HG03045 (cell line): ENCODE results near the gene ZNF628.

Experiments
- ATAC-seq: cut with Tn5 transposase; IDR thresholded peaks from one replicate; pipeline ENCODE4 v1.9.1; 2021; ENCODE audit warnings: mild to moderate bottlenecking, moderate library complexity; ENCODE audit not compliant: unreplicated experiment

The ZNF628 gene

DNA sequence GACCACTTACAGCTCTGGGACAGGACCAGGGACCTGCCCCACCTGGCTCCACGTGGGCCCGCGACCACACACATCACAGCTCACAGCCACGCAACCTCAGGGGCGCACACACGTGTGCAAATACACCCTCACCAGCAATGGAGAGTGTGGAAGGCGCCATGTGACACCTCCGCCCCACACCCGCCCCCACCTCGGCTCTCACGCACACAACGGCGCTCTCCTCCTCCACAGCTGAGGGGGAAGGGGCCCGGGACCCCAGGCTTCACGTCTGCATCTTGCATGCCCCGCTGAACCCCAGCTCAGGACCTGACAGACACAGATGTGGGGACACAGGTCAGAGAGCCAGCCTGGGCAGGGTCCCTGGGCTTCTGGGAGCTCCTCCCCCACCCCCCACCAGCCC lies 26.9 kb upstream of the ZNF628 start:
- ATAC-seq = no peak

- no peak for ATAC-seq
Observed at GRCh38 chr19:55451163-55451964, 25.1 kb upstream of the ZNF628 start.

DNA sequence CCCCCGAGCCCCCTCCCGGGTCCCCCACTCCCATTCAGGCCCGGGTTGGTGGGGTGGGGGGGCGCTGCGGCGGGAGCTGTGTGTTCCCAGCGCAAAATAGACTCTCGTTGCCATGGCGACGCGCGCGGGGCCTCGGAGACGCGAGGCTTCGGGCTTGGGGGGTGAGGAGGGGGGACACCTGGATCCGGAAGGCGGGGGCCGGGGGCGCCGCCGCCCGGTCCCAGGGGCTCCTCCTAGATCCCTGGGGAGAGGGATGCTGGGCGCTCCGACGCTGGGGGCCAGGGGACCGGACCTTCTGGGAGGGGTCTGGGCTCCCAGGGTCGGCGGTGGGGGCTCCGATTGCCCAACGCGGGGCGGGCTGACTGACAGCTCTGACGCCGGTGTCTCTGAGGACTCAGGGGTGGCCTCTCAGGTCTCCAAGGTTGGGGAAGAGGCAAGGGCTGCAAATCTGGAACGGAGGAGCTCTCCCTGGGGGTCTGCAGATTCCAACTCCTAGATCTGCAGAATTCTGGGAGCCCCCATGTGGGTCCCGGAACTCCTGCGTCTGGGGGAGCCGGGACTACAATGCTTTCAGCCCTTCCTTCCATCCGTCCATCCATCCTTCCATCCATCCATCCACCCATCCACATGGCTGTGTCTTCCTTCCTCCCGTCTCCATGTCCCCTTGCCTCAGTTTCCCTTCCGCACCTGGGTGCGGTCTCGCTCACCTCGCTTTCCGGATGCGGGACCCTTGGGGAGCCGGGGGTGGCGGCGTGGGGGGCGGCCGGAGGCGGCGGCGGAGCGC lies 24.3 kb upstream of the ZNF628 start:
- ATAC-seq = no peak

DNA sequence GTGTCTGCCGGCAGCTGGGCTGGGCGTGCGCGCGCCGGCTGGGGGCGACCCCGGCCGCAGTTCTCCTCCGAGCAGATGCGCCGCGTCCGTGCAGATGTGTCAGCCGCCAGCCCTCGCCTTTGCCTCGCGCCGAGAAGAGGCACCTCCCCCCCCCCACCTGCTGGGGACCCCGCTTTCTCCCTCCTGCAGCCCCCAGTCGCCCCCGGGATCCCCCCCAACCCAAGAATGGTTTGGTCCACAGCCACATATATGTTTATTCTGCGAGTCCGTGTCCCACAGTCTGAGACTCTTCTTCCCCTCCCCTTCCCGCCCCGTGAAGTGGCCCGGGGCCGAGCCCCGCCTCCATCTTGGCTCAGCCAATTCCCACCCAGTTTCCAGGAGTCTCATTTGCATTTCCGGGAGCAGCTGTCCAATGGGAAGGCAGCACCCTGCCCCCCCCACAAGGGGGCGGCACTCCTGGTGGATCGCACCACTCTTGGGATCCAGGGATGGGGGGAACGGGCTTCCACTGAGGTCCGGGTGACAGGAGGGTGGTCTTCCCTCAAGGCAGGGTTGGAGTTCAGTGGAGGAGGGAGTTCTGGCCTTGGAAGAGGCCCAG lies 23.6 kb upstream of the ZNF628 start:
- ATAC-seq = no peak

GRCh38 chr19:55453511-55454260 lies 22.7 kb upstream of the ZNF628 start:
- no peak for ATAC-seq

DNA sequence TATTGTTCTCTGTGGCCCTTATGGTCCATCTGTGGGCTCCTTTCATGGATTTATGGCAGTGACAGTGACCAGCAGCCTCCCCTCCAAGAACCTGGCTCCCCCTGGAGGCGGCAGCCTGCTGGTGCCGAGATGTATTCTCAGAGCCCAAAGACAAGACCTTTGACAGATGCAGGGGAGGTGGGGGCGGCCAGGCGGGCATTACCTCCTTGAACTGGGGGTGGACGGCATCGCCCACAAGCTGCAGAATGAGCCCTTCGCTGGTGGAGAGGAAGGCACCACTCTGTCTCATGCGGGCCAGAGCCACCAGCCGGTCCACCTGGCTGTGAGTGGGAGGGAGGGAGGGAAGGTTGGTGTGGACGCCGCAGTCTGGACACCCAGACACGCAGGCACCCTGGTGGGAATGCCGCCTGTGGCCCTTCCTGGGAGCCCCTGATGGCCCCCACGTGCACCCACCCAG lies 21.6 kb upstream of the ZNF628 start:
- no peak for ATAC-seq

- ATAC-seq = no peak
Observed at GRCh38 chr19:55455576-55456235, 20.7 kb upstream of the ZNF628 start.

DNA sequence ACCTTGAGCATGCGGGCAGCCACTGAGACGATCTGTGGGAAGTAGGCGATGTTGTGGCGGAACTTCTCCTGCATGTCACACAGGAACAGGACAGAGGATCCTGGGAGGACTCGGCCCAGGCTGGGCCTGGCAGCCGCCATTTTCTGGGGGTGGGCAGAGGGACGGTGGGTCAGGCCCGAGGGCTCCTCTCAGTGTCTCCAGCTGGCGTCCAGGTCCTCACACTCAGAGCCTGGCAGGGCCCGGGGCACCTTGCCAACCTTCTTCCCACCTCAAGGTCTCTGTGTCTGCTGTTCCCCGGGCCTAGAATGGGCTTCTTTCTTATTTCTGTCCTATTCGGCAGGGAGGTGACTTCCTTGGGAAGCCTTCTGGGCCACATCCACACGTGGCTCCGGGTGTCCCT lies 20.1 kb upstream of the ZNF628 start:
- ATAC-seq = no peak

DNA sequence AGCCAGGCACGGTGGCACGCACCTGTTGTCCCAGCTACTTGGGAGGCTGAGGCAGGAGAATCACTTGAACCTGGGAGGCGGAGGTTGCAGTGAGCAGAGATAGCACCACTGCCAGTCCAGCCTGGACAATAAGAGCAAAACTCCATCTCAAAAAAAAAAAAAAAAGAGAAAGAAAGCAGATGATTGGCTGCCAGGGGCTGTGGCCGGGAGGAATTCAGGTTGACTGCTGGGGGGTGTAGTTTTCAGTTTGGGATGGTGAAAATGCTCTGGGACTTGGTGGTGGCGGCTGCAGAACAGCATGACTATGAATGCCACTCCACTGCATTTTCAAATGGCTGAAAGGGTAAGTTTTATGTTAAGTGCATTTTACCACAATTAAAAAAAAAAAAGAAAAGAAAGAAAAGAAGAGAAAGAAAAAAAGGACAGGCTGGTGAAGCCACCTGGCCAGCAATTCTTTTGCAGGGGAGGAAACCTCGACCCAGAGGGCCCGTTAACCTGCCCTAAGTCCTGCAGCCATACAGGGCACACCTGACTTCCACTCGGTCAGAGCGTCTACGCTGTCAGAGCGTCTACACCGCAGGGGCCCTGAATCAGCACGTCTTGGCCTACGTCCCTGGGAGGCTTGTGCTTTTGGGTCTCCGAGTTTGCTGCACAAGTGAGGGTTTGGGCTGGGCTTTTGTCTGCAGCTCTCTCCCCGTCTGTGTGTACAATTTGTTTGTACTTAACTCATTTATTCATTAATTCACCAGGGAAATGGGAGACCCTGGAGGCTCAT lies 18.5 kb upstream of the ZNF628 start:
- ATAC-seq = no peak

DNA sequence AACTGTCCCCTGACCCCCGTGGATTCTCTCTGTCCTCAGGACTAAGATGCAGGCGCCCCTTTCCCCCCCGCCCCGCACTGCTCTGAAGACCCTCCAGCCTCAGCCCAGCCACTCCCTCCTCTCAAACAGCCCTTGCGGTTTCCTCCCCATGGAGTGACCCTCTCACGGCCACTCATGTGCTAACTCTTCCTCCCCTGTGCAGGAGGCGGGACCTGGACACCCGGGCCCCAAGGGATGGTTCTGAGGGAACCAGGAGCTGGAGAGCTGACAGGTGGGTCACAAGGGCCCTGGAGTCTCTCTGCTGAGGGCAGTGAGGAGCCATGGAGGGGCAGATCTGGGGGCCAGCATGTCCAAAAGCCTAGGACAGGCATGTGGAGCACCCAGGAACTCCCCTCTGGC lies 16.9 kb upstream of the ZNF628 start:
- ATAC-seq = no peak

- ATAC-seq = no peak
Observed at GRCh38 chr19:55459950-55460657, 16.3 kb upstream of the ZNF628 start.

GRCh38 chr19:55460670-55461258 lies 15.7 kb upstream of the ZNF628 start:
- no peak for ATAC-seq

DNA sequence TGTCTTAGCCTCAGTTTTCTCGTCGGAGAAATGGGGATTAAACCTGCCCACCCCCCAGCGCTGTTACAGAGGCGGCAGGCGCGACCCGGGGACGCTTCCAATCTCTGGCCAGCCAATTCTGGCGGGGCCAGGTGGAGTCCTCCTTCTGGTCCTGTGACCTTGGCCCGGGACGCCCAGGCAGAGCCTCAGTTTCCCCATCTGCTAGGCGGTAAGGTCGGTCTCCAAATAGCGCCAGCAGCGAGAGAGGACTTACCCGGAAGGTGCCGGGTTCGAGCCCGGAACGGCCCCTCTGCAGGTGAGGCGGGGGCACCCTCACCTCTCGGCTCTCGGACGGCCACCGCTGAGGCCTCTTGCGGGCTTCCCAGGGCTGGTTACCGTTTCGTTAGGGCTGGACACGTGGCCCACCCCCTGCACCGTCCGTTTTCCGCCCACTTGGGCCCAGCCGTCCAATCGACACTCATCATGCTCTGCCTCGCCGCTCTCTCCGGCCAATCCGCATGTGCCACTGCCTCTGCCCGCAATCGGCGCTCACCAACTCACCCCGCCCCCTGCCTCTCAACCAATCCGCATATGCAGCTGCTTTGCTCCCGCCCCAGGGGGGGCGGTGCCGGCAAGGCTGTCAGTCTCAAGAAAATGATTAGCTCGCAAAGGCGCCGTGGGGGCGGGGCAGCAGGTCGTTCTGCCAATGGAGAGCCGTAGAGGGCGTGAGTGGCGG lies 15.0 kb upstream of the ZNF628 start, which contains the start of gene ISOC2:
Gene ISOC2, minus strand, starts transcription at position 384 of the 715 bp plus-strand sequence. CDS start 5,156 bp downstream, outside the sequence.
- ATAC-seq = peak; percentile 94

GRCh38 chr19:55461974-55462626 lies 14.3 kb upstream of the ZNF628 start:
- no peak for ATAC-seq

GRCh38 chr19:55462722-55463121 lies 13.7 kb upstream of the ZNF628 start:
- ATAC-seq = no peak

DNA sequence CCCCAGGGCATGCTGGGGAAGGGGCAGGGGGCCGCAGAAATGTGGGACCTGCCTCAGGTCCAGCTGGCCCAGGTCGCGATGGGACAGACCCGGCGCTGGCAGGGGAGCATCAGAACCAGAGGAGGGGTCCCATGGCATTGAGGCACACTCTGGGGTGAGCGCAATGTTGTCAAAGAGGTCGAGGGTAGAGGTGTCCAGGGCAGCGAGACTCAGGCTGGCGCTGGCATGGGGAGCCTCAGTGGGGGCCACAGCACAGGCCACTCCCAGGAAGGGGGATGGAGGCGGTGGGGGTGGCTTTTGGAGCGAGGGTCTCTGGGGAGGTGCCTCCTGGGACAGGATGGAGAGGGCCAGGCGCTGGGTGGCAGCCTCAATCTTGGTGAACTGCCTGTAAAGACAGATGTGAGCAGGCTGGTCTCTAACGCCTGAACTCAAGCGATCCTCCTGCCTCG lies 12.8 kb upstream of the ZNF628 start:
- no peak for ATAC-seq

DNA sequence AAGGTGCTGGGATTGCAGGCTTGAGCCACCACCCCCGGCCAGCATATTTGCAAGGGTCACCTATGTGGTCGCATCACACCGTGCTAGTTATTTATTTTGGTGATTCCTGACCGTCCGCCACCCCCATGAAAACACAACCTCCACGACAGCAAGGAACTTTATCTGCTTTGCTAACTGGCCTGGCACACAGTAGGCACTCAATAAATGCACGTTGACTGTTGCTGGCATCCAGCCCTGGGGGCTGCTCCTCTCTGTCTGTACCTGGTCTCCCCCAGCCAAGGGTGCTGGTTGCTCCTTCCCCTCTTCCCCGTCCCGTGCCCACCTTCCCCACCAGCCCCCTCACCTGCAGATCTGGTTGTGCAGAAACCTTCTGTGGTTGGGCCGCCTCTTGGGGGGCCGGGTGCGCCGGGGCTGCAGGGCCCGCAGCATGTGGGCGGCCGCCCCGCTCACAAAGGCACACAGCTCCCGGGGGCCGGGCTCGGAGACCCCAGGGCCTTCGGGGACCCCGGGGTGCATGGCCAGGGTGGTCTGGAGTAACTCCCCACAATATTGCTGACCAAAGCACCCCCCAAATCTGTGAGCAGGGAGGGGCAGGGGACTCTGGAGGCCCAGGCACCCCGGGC lies 12.3 kb upstream of the ZNF628 start:
- no peak for ATAC-seq
